ENCODE measurements around the gene PCDHGA5. TPM values are rescaled to one million over a fixed set of nuclear protein-coding genes. Genes with fewer than 3 reads are reported as not detected.

The PCDHGA5 gene
- polyA plus RNA-seq, 1 donor (not counting 4 experiments of a cell fraction or from before 2014, with no cell fraction given), result 0.01 TPM

GRCh38 chr5:141399555-141400258 is 35.7 kb downstream of the PCDHGA5 start:
- no peak for TF ChIP-seq CTCF (optimal IDR thresholded peaks at IDR 0.05 in 1 of 3, IDR thresholded peaks at IDR 0.05 in 1 of 3, conservative IDR thresholded peaks at IDR 0.05 in 1 of 3; ENCODE audit: extremely low read depth in 1 of 3, insufficient read depth in 2 of 3, low read length in 3 of 3)
- TF ChIP-seq EZH2 (IDR thresholded peaks at IDR 0.05; ENCODE audit: low read length), result no peak
- Histone ChIP-seq H3K36me3 (ENCODE audit: control insufficient read depth in 2 of 2, extremely low read depth in 1 of 2, insufficient read depth in 2 of 2, low read length in 2 of 2) (no peaks in the 10 kb centered on the region), H3K27me3 (ENCODE audit: control insufficient read depth, extremely low read depth, insufficient read depth, low read length) (peaks cover 10% of the 10 kb centered on the region), H3K9me1 (ENCODE audit: control insufficient read depth, extremely low read depth, insufficient read depth, low read length) (no peaks in the 10 kb centered on the region), H3K4me1 (ENCODE audit: control insufficient read depth, extremely low read depth, insufficient read depth, low read length) (no peaks in the 10 kb centered on the region), H3K79me2 (ENCODE audit: control insufficient read depth, insufficient read depth, low read length) (no peaks in the 10 kb centered on the region), H2AFZ (ENCODE audit: control insufficient read depth, low read length) (no peak overlapping the region), H3K27ac (ENCODE audit: control insufficient read depth, insufficient read depth, low read length) (no peak overlapping the region), H3K4me2 (ENCODE audit: control insufficient read depth, extremely low read depth, insufficient read depth, low read depth, low read length) (no peak overlapping the region), H3K4me3 (ENCODE audit: control insufficient read depth in 2 of 3, extremely low read depth in 1 of 3, insufficient read depth in 2 of 3, low read depth in 1 of 3, low read length in 3 of 3) (no peak overlapping the region), H4K20me1 (ENCODE audit: control insufficient read depth, extremely low read depth, insufficient read depth, low read length) (no peaks in the 10 kb centered on the region), H3K9ac (ENCODE audit: control insufficient read depth, extremely low read depth, insufficient read depth, low read length) (no peak overlapping the region), H3K9me3 (ENCODE audit: control insufficient read depth, low read depth, low read length) (peaks cover 26% of the 10 kb centered on the region)
- DNase-seq (ENCODE audit: low read depth, low spot score) (no peak), FAIRE-seq (no peak)
- dilution Hi-C loops (cut with MboI; ENCODE audit: extremely low pct_ligation_motif_present, low sequenced_read_pairs), result no loop called here

- TF ChIP-seq CTCF (optimal IDR thresholded peaks at IDR 0.05 in 1 of 3, IDR thresholded peaks at IDR 0.05 in 1 of 3, conservative IDR thresholded peaks at IDR 0.05 in 1 of 3; ENCODE audit: extremely low read depth in 1 of 3, insufficient read depth in 2 of 3, low read length in 3 of 3) (peak; percentile 40 to 50 (median 47)), EZH2 (IDR thresholded peaks at IDR 0.05; ENCODE audit: low read length) (no peak)
- Histone ChIP-seq H3K27ac (ENCODE audit: control insufficient read depth, insufficient read depth, low read length) (no peak within 1 kb of the TSS), H3K36me3 (ENCODE audit: control insufficient read depth in 2 of 2, extremely low read depth in 1 of 2, insufficient read depth in 2 of 2, low read length in 2 of 2) (no peaks in the 10 kb centered on the region), H4K20me1 (ENCODE audit: control insufficient read depth, extremely low read depth, insufficient read depth, low read length) (no peaks in the 10 kb centered on the region), H3K9ac (ENCODE audit: control insufficient read depth, extremely low read depth, insufficient read depth, low read length) (no peak within 1 kb of the TSS), H3K9me1 (ENCODE audit: control insufficient read depth, extremely low read depth, insufficient read depth, low read length) (no peaks in the 10 kb centered on the region), H3K9me3 (ENCODE audit: control insufficient read depth, low read depth, low read length) (peaks cover 27% of the 10 kb centered on the region), H3K27me3 (ENCODE audit: control insufficient read depth, extremely low read depth, insufficient read depth, low read length) (peaks cover 10% of the 10 kb centered on the region), H3K4me2 (ENCODE audit: control insufficient read depth, extremely low read depth, insufficient read depth, low read depth, low read length) (peak within 1 kb of the TSS; percentile 18), H3K79me2 (ENCODE audit: control insufficient read depth, insufficient read depth, low read length) (no peaks in the 10 kb centered on the region), H3K4me3 (ENCODE audit: control insufficient read depth in 2 of 3, extremely low read depth in 1 of 3, insufficient read depth in 2 of 3, low read depth in 1 of 3, low read length in 3 of 3) (peak within 1 kb of the TSS; percentile 1 to 18 (median 11)), H2AFZ (ENCODE audit: control insufficient read depth, low read length) (no peak within 1 kb of the TSS), H3K4me1 (ENCODE audit: control insufficient read depth, extremely low read depth, insufficient read depth, low read length) (no peaks in the 10 kb centered on the region)
- FAIRE-seq, result no peak
- no peak for DNase-seq (ENCODE audit: low read depth, low spot score)
- dilution Hi-C loops (cut with MboI; ENCODE audit: extremely low pct_ligation_motif_present, low sequenced_read_pairs), result no loop called here
These were observed 38.7 kb downstream of the PCDHGA5 start, which contains the start of gene PCDHGA9 for GRCh38 chr5:141402553-141403243. PCDHGA9 (plus strand) TSS chr5:141402778; CDS start chr5:141402953, 175 bp downstream.

Measured in keratinocyte (primary cell).